HCT116 (cell line): ENCODE data around the gene TMEM179. TPM values are rescaled to one million over a fixed set of nuclear protein-coding genes. Genes with fewer than 3 reads are reported as not detected.

Experiments used
- ATAC-seq: fragments of 200-7000 bp; cut with Tn5 transposase; 2 replicates; pipeline ENCODE4 v1.9.1; 2020; ENCODE audit warnings: mild to moderate bottlenecking, moderate library complexity
- BruUV-seq: library from RNA; stranded (reverse); fragments of 400-500 nt; replicated peaks from 2 replicates; lab custom pipeline; 2021; lab: Mats Ljungman, UMichigan
- CTCF ChIA-PET: fragments of 300-600 bp; sonication (Branson Sonifier 250); formaldehyde crosslinking; loops from one replicate; lab custom pipeline; 2021; ENCODE audit warnings: antibody characterized with exemption; lab: Charles Lee
- POLR2A ChIA-PET: fragments of 300-600, 350-600 bp; sonication (Branson Sonifier 250); formaldehyde crosslinking; loops from one replicate; lab custom pipeline; 2021; ENCODE audit warnings: antibody characterized with exemption; lab: Charles Lee
- RAD21 ChIA-PET, 2 experiments: fragments of 300-600 bp; sonication (Branson Sonifier 250); formaldehyde crosslinking; loops; one replicate each; lab custom pipeline; 2023; ENCODE audit warnings: low total read pairs in 2 of 2; ENCODE audit not compliant: uncharacterized antibody in 2 of 2, unreplicated experiment in 2 of 2, low non-redundant PET in 1 of 2; lab: Charles Lee
- DNase-seq: peaks from one replicate; pipeline ENCODE4 v3.0.0-alpha.2; 2010; ENCODE audit warnings: low read depth, low spot score
- H2AFZ ChIP-seq: fragments of 200-600 bp; shearing (Covaris generic), sonication (generic); 2 replicates; pipeline ENCODE4 v1.6.1; 2017; ENCODE audit warnings: low read depth, mixed run types, mixed read lengths, antibody characterized with exemption, low read length; ENCODE audit not compliant: poor library complexity, severe bottlenecking
- H3K27ac ChIP-seq: 2 replicates; pipeline ENCODE4 v1.5.1; 2012; ENCODE audit warnings: low read depth, low read length
- H3K27me3 ChIP-seq: fragments of 200-600 bp; sonication (generic); 2 replicates; pipeline ENCODE4 v1.6.1; 2016; ENCODE audit warnings: mixed run types, low read length, mixed read lengths; ENCODE audit not compliant: insufficient read depth
- H3K36me3 ChIP-seq, 2 experiments: fragments of 200-500 bp in 1 of 2; fragments of 200-600 bp in 1 of 2; sonication (Bioruptor generic) in 1 of 2; sonication (generic) in 1 of 2; 2 replicates each; pipeline versions ENCODE4 v1.5.1 to v1.6.1; 2014 to 2016; ENCODE audit warnings: low read length in 2 of 2, inconsistent platforms in 1 of 2, mixed read lengths in 1 of 2, mixed run types in 1 of 2; ENCODE audit not compliant: insufficient read depth in 2 of 2, control insufficient read depth in 1 of 2
- H3K4me1 ChIP-seq, 2 experiments: fragments of 200-600 bp in 1 of 2; sonication (generic) in 1 of 2; 2 replicates each; pipeline versions ENCODE4 v1.5.1 to v1.6.1; 2012 to 2017; ENCODE audit warnings: low read length in 2 of 2, inconsistent platforms in 1 of 2, mild to moderate bottlenecking in 1 of 2, mixed read lengths in 1 of 2, mixed run types in 1 of 2, moderate library complexity in 1 of 2; ENCODE audit not compliant: insufficient read depth in 2 of 2, control insufficient read depth in 1 of 2
- H3K4me2 ChIP-seq: fragments of 200-600 bp; sonication (generic); 2 replicates; pipeline ENCODE4 v1.6.1; 2017; ENCODE audit warnings: mixed run types, low read length, mixed read lengths
- H3K4me3 ChIP-seq, 2 experiments: fragments of 200-600 bp in 1 of 2; sonication (generic) in 1 of 2; replicated peaks in 1 of 2; 2 replicates each; pipeline ENCODE4 v1.5.1; 2011 to 2016; ENCODE audit warnings: low read length in 2 of 2, control low read depth in 1 of 2, low read depth in 1 of 2, mild to moderate bottlenecking in 1 of 2, mixed read lengths in 1 of 2, mixed run types in 1 of 2
- H3K79me2 ChIP-seq: fragments of 200-600 bp; sonication (generic); 2 replicates; pipeline ENCODE4 v1.6.1; 2017; ENCODE audit warnings: mild to moderate bottlenecking, mixed run types, low read length, moderate library complexity, mixed read lengths; ENCODE audit not compliant: insufficient read depth
- H3K9ac ChIP-seq: fragments of 200-600 bp; sonication (generic); 2 replicates; pipeline ENCODE4 v1.6.1; 2016; ENCODE audit warnings: low read length, mixed read lengths
- H3K9me2 ChIP-seq: fragments of 200-600 bp; sonication (generic), shearing (Covaris generic); 2 replicates; pipeline ENCODE4 v1.6.1; 2017; ENCODE audit warnings: mixed run types, mild to moderate bottlenecking, moderate library complexity; ENCODE audit not compliant: insufficient read depth
- H3K9me3 ChIP-seq, 2 experiments: fragments of 200-500 bp in 1 of 2; fragments of 200-600 bp in 1 of 2; sonication (Bioruptor generic) in 1 of 2; sonication (generic) in 1 of 2; 2 replicates each; pipeline ENCODE4 v1.6.1; 2014 to 2017; ENCODE audit warnings: low read length in 2 of 2, mixed read lengths in 2 of 2, inconsistent platforms in 1 of 2, low read depth in 1 of 2, mild to moderate bottlenecking in 1 of 2, mixed run types in 1 of 2, moderate library complexity in 1 of 2; ENCODE audit not compliant: control insufficient read depth in 1 of 2, insufficient read depth in 1 of 2
- H4K20me1 ChIP-seq: fragments of 200-600 bp; sonication (generic), shearing (Covaris generic); 2 replicates; pipeline ENCODE4 v1.6.1; 2017; ENCODE audit warnings: mixed run types, mild to moderate bottlenecking, moderate library complexity; ENCODE audit not compliant: insufficient read depth
- CBX3 ChIP-seq: IDR thresholded peaks from 2 replicates; pipeline ENCODE4 v1.6.1; 2012; ENCODE audit warnings: low read depth
- CEBPB ChIP-seq: IDR thresholded peaks from 2 replicates; pipeline ENCODE4 v1.6.1; 2012; ENCODE audit warnings: low read depth
- EGR1 ChIP-seq: IDR thresholded peaks from 2 replicates; pipeline ENCODE4 v1.6.1; 2012; ENCODE audit warnings: low read depth
- EZH2 ChIP-seq: fragments of 200-600 bp; sonication (generic); IDR thresholded peaks from 2 replicates; pipeline ENCODE4 v1.6.1; 2017; ENCODE audit warnings: antibody characterized with exemption, mixed run types
- EZH2phosphoT487 ChIP-seq: fragments of 200-600 bp; IDR thresholded peaks from 2 replicates; pipeline ENCODE4 v1.6.1; 2018; ENCODE audit warnings: antibody characterized with exemption, borderline replicate concordance
- JUND ChIP-seq: IDR thresholded peaks from 2 replicates; pipeline ENCODE4 v1.6.1; 2012
- MAX ChIP-seq: IDR thresholded peaks from 2 replicates; pipeline ENCODE4 v1.6.1; 2012
- POLR2A ChIP-seq: IDR thresholded peaks from 2 replicates; pipeline ENCODE4 v1.7.0; 2011; ENCODE audit warnings: borderline replicate concordance; ENCODE audit not compliant: insufficient read depth, insufficient read length; ENCODE audit errors: extremely low read depth
- RAD21 ChIP-seq: IDR thresholded peaks from 2 replicates; pipeline ENCODE4 v1.6.1; 2012; ENCODE audit warnings: low read depth, mild to moderate bottlenecking
- SP1 ChIP-seq: IDR thresholded peaks from 2 replicates; pipeline ENCODE4 v1.6.1; 2012; ENCODE audit warnings: low read depth
- SRF ChIP-seq: IDR thresholded peaks from 2 replicates; pipeline ENCODE4 v1.6.1; 2012; ENCODE audit warnings: low read depth
- TCF7L2 ChIP-seq: IDR thresholded peaks from 2 replicates; pipeline ENCODE4 v1.7.0; 2011; ENCODE audit warnings: borderline replicate concordance, inconsistent platforms; ENCODE audit not compliant: insufficient read depth, insufficient read length; ENCODE audit errors: extremely low read depth
- YY1 ChIP-seq: IDR thresholded peaks from 2 replicates; pipeline ENCODE4 v1.6.1; 2011; ENCODE audit warnings: low read length, low read depth, moderate library complexity, mild to moderate bottlenecking; ENCODE audit not compliant: insufficient replicate concordance; ENCODE audit errors: extremely low read depth
- ZFX ChIP-seq: fragments of 450-650 bp; IDR thresholded peaks from 2 replicates; pipeline ENCODE4 v1.6.1; 2017
- ZNF274 ChIP-seq: fragments of 200-500 bp; sonication (Bioruptor generic); IDR thresholded peaks from 2 replicates; pipeline ENCODE4 v1.6.1; 2014; ENCODE audit warnings: mild to moderate bottlenecking, low read depth, low read length, inconsistent platforms
- intact Hi-C: fragments of 100-400 bp; cut with micrococcal nuclease; formaldehyde crosslinking; loops from 2 replicates; pipeline ENCODE4 v1.10.0; 2022
- total RNA-seq: library from RNA; stranded (reverse); gene quantifications from one replicate; pipeline ENCODE4 v1.2.1, GENCODE V29; 2021; ENCODE audit not compliant: unreplicated experiment
- TF ChIP-seq, protein P1 (sequence below): IDR thresholded peaks from 2 replicates; pipeline ENCODE4 v1.6.1; 2012; ENCODE audit warnings: low read depth
- TF ChIP-seq, protein P2 (sequence below): IDR thresholded peaks from 2 replicates; pipeline ENCODE4 v1.6.1; 2012

The TMEM179 gene
- total RNA-seq, 1 experiment from 2014 or later: not detected

DNA sequence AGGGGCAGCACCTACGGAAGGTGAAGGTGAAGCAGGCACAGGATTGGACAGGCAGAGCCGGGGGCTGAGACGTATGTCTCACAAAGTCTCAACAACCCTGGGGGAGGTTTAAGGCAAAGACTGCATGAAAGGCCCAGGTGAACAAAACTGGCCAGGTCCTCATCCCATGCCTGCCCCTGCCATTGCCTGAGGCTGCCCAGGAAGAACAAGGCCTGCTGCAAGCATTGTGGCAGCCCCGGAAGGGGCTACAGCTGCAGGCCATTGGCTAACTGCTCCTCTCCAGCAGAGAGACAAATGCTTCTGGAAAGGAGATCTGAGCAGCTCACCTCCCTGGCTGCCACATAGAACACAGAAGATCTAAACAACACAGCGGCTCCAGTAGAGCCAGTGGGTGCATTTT, 20.4 kb upstream of the TMEM179 start:
- Histone ChIP-seq H3K79me2 (no peaks in the 10 kb centered on the region), H3K27me3 (peaks cover 27% of the 10 kb centered on the region; the same call in 1 of the 2 replicates), H3K4me1 (no peaks in the 10 kb centered on the region), H4K20me1 (no peaks in the 10 kb centered on the region), H3K9ac (no peak overlapping the region), H3K4me3 (no peak overlapping the region), H3K27ac (no peak overlapping the region), H3K4me2 (no peak overlapping the region), H2AFZ (no peak overlapping the region), H3K9me2 (no peaks in the 10 kb centered on the region), H3K9me3 (peaks cover 0 to 5% of the 10 kb centered on the region in 2 experiments; a peak in 1 of 4 replicates), H3K36me3 (no peaks in the 10 kb centered on the region)
- POLR2A ChIA-PET: no interaction called here
- intact Hi-C loops: no loop called here
- CTCF ChIA-PET: no interaction called here
- ATAC-seq (no peak), DNase-seq (no peak)
- RAD21 ChIA-PET: no interaction called here
- TF ChIP-seq MAX (no peak), JUND (no peak), ZNF274 (no peak), YY1 (no peak), EZH2 (no peak), SRF (no peak), EZH2phosphoT487 (no peak), CBX3 (no peak), SP1 (no peak), ZFX (no peak), EGR1 (no peak), POLR2A (no peak), CEBPB (no peak), RAD21 (no peak), TCF7L2 (no peak)
- TF ChIP-seq, protein P1, sequence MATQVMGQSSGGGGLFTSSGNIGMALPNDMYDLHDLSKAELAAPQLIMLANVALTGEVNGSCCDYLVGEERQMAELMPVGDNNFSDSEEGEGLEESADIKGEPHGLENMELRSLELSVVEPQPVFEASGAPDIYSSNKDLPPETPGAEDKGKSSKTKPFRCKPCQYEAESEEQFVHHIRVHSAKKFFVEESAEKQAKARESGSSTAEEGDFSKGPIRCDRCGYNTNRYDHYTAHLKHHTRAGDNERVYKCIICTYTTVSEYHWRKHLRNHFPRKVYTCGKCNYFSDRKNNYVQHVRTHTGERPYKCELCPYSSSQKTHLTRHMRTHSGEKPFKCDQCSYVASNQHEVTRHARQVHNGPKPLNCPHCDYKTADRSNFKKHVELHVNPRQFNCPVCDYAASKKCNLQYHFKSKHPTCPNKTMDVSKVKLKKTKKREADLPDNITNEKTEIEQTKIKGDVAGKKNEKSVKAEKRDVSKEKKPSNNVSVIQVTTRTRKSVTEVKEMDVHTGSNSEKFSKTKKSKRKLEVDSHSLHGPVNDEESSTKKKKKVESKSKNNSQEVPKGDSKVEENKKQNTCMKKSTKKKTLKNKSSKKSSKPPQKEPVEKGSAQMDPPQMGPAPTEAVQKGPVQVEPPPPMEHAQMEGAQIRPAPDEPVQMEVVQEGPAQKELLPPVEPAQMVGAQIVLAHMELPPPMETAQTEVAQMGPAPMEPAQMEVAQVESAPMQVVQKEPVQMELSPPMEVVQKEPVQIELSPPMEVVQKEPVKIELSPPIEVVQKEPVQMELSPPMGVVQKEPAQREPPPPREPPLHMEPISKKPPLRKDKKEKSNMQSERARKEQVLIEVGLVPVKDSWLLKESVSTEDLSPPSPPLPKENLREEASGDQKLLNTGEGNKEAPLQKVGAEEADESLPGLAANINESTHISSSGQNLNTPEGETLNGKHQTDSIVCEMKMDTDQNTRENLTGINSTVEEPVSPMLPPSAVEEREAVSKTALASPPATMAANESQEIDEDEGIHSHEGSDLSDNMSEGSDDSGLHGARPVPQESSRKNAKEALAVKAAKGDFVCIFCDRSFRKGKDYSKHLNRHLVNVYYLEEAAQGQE: no peak
- TF ChIP-seq, protein P2, sequence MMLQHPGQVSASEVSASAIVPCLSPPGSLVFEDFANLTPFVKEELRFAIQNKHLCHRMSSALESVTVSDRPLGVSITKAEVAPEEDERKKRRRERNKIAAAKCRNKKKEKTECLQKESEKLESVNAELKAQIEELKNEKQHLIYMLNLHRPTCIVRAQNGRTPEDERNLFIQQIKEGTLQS: no peak
- BruUV-seq: no TSS peak
